ENCODE measurements around the gene HIGD1C. TPM values are rescaled to one million over a fixed set of nuclear protein-coding genes. Genes with fewer than 3 reads are reported as not detected.
"Not testable (repeated sequence)": the region's sequence is repeated elsewhere in the genome, so short reads cannot be mapped to it uniquely, and the experiment has no call there.

Gene HIGD1C
- total RNA-seq, 4 donors from 2014 or later: not detected

GRCh38 chr12:51012570-51013236 is 60.4 kb downstream of the HIGD1C start:
- peaks cover 8 to 30% (median 11%) of the 10 kb centered on the region in 3 donors for H3K4me1 ChIP-seq
- intact Hi-C loops (cut with DNase I): no loop called here
- no peaks in the 10 kb centered on the region for H3K27me3 ChIP-seq
- no peak for DNase-seq
- no peaks in the 10 kb centered on the region for H3K9me3 ChIP-seq
- H3K36me3 ChIP-seq: peaks cover 0 to 8% (median 1%) of the 10 kb centered on the region in 3 donors
- TF ChIP-seq, protein P1, sequence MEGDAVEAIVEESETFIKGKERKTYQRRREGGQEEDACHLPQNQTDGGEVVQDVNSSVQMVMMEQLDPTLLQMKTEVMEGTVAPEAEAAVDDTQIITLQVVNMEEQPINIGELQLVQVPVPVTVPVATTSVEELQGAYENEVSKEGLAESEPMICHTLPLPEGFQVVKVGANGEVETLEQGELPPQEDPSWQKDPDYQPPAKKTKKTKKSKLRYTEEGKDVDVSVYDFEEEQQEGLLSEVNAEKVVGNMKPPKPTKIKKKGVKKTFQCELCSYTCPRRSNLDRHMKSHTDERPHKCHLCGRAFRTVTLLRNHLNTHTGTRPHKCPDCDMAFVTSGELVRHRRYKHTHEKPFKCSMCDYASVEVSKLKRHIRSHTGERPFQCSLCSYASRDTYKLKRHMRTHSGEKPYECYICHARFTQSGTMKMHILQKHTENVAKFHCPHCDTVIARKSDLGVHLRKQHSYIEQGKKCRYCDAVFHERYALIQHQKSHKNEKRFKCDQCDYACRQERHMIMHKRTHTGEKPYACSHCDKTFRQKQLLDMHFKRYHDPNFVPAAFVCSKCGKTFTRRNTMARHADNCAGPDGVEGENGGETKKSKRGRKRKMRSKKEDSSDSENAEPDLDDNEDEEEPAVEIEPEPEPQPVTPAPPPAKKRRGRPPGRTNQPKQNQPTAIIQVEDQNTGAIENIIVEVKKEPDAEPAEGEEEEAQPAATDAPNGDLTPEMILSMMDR (IDR thresholded peaks at IDR 0.05): no peak
- WGBS, 2 donors: 73 to 80% methylated on average over 5 of the region's 5 CpGs
- H3K4me3 ChIP-seq: no peak overlapping the region
- H3K27ac ChIP-seq: no peak overlapping the region

GRCh38 chr12:51013441-51013840 is 61.1 kb downstream of the HIGD1C start:
- intact Hi-C loops (cut with DNase I): no loop called here
- Histone ChIP-seq H3K9me3 (no peaks in the 10 kb centered on the region), H3K27ac (no peak overlapping the region), H3K36me3 (peaks cover 0 to under 1% (median 0%) of the 10 kb centered on the region in 3 donors), H3K4me3 (no peak overlapping the region), H3K27me3 (no peaks in the 10 kb centered on the region), H3K4me1 (peaks cover 8 to 37% (median 11%) of the 10 kb centered on the region in 3 donors)
- WGBS, 2 donors: 65 to 81% methylated on average over 7 of the region's 7 CpGs
- no peak for TF ChIP-seq POLR2A (IDR thresholded peaks at IDR 0.05)
- TF ChIP-seq, protein P1 (IDR thresholded peaks at IDR 0.05): no peak
- DNase-seq: no peak

GRCh38 chr12:51014467-51014866 is 62.1 kb downstream of the HIGD1C start:
- H3K9me3 ChIP-seq; H3K27me3 ChIP-seq; H3K27ac ChIP-seq; H3K36me3 ChIP-seq; H3K4me3 ChIP-seq; intact Hi-C loops (cut with DNase I); DNase-seq: not testable (repeated sequence)
- WGBS, 2 donors: 77 to 83% methylated on average over 9 of the region's 9 CpGs
- peaks cover 8 to 42% (median 11%) of the 10 kb centered on the region in 3 donors for H3K4me1 ChIP-seq

DNA sequence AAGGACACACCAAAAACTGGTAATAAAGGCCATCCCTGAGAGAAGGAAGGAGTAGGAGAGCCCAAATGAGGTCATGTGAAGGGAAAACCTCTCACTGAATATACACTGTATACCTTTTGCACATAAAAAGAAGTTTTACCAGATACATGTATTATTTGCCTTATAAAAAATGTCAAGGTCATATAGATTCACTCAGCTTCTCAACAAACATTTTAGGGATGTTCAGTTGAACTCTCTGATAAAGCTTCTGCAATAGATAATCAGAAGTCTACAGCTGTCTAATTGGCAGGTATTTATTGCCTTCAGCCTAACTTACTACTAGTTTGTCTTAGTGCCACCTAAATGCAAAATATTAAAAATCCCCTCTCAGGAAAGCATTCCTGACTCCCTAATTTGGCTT is 65.1 kb downstream of the HIGD1C start:
- Histone ChIP-seq H3K27me3 (no peaks in the 10 kb centered on the region), H3K27ac (no peak overlapping the region), H3K36me3 (no peaks in the 10 kb centered on the region), H3K9me3 (no peaks in the 10 kb centered on the region), H3K4me3 (no peak overlapping the region), H3K4me1 (peaks cover under 1 to 49% (median 4%) of the 10 kb centered on the region in 3 donors)
- intact Hi-C loops (cut with DNase I): no loop called here
- DNase-seq: no peak
- TF ChIP-seq, protein P1 (IDR thresholded peaks at IDR 0.05): no peak
- no peak for TF ChIP-seq POLR2A (IDR thresholded peaks at IDR 0.05)

DNA sequence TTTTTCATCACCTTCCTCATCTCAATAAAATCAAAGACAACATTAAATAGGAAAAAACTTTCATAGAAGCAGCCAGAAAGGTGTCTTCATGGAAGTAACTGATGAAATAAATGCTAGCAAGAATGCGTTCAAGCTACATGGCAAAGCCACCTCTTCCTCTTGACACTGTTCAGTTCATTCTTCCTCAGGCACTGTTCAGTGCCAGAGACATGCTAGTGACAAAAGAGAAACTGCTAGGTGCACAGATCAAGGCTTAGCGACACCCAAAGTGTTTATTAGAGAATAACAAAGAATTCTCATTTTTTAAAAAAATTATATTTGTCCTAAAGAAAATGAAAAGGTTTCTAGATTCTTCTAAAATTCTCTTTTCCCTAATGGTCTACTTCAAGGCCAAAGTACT is 66.6 kb downstream of the HIGD1C start:
- TF ChIP-seq, protein P1 (IDR thresholded peaks at IDR 0.05): no peak
- no peak for DNase-seq
- Histone ChIP-seq H3K9me3 (no peaks in the 10 kb centered on the region), H3K27ac (no peak overlapping the region), H3K4me1 (peaks cover 4 to 49% (median 14%) of the 10 kb centered on the region in 3 donors), H3K27me3 (no peaks in the 10 kb centered on the region), H3K4me3 (no peak overlapping the region), H3K36me3 (no peaks in the 10 kb centered on the region)
- WGBS, 2 donors: 85 to 87% methylated on average over 2 of the region's 2 CpGs
- intact Hi-C loops (cut with DNase I): no loop called here

DNA sequence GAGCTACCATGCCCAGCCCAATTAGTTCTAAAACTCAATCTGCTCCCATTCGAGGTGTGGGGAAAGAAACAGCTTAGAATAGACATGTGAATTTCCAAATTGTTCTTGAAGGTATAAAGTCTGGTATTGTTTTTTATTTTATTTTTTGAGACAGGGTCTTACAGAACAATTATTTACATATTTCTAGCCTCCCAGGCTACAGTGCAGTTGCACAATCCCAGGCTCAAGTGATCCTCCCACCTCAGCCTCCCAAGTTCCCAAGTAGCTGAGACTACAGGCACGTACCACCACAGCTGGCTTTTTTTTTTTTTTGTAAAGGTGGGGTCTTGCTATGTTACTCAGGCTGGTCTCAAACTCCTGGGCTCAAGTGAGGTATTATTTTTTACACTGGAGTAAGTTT is 67.6 kb downstream of the HIGD1C start:
- no peaks in the 10 kb centered on the region for H3K36me3 ChIP-seq
- H3K27ac ChIP-seq: no peak overlapping the region
- no peaks in the 10 kb centered on the region for H3K9me3 ChIP-seq
- intact Hi-C loops (cut with DNase I): no loop called here
- TF ChIP-seq, protein P1 (IDR thresholded peaks at IDR 0.05): no peak
- no peak for TF ChIP-seq POLR2A (IDR thresholded peaks at IDR 0.05)
- no peak for DNase-seq
- no peak overlapping the region for H3K4me3 ChIP-seq
- 79 to 88% methylated on average over 2 of the region's 2 CpGs for WGBS, 2 donors
- no peaks in the 10 kb centered on the region for H3K27me3 ChIP-seq
- H3K4me1 ChIP-seq: peaks cover 7 to 59% (median 18%) of the 10 kb centered on the region in 3 donors
